Ovary (tissue), 10 donors: Measurements from ENCODE around the gene MYO1H. TPM values are rescaled to one million over a fixed set of nuclear protein-coding genes. Genes with fewer than 3 reads are reported as not detected.

Experiments used
- DNase-seq, 5 donors: peaks; one replicate each; pipeline ENCODE4 v3.0.0-alpha.2; 2019 to 2020
- H3K27ac ChIP-seq, 2 donors: fragments of 200-600 bp; one replicate each; pipeline versions ENCODE4 v1.5.1 to v1.8.0; 2019 to 2022
- H3K27me3 ChIP-seq: fragments of 200-600 bp; one replicate; pipeline ENCODE4 v1.8.0; 2022
- H3K36me3 ChIP-seq: fragments of 200-600 bp; sonication (generic); one replicate; pipeline ENCODE4 v1.5.1; 2019
- H3K4me1 ChIP-seq: one replicate; pipeline ENCODE4 v1.8.1; 2013; ENCODE audit warnings: mild to moderate bottlenecking, moderate library complexity; ENCODE audit not compliant: insufficient read depth
- H3K4me3 ChIP-seq: fragments of 200-600 bp; sonication (generic); one replicate; pipeline ENCODE4 v1.5.1; 2017
- H3K9me3 ChIP-seq, 2 donors: fragments of 200-600 bp in 1 of 2; sonication (generic) in 1 of 2; one replicate each; pipeline versions ENCODE4 v1.5.1 to v1.8.1; 2013 to 2019; ENCODE audit warnings: mild to moderate bottlenecking in 1 of 2, moderate library complexity in 1 of 2
- CTCF ChIP-seq, 3 donors: fragments of 450-650 bp in 2 of 3; fragments of 200-600 bp in 1 of 3; IDR thresholded peaks; one replicate each; pipeline versions ENCODE4 v1.5.1 to v1.8.0; 2016 to 2022; ENCODE audit warnings: antibody characterized with exemption in 3 of 3, mild to moderate bottlenecking in 1 of 3
- EP300 ChIP-seq: sonication (generic); formaldehyde crosslinking; IDR thresholded peaks from one replicate; pipeline ENCODE4 v1.6.1; 2017; ENCODE audit warnings: antibody characterized with exemption
- POLR2A ChIP-seq: fragments of 450-650 bp; IDR thresholded peaks from one replicate; pipeline ENCODE4 v1.6.1; 2017; ENCODE audit warnings: antibody characterized with exemption, mild to moderate bottlenecking, moderate library complexity
- WGBS, 3 donors: extraction: QIAGEN DNeasy Blood & Tissue Kit in 1 of 3; methylation state at CpG; one replicate each; pipeline versions ENCODE4 v1.1.5 to v1.1.7; 2013 to 2017; 5-methylcytosine and 5-hydroxymethylcytosine counted together
- intact Hi-C, 4 donors: fragments of 100-400 bp; cut with DNase I; formaldehyde crosslinking; loops; one replicate each; pipeline versions ENCODE4 v1.11.0 to v1.15.1; 2022 to 2023
- long read RNA-seq, 3 donors: library from polyadenylated mRNA in 2 of 3; unstranded in 2 of 3; transcript quantifications; one replicate each; pipeline ENCODE4 v2.0.0 and lab custom pipeline, GENCODE V29; 2021 to 2026
- polyA plus RNA-seq, 2 donors: library from polyadenylated mRNA; stranded (reverse); fragments of 200-250 nt in 1 of 2; fragments of 350-450 nt in 1 of 2; fragmentation: Illumina TruSeq in 1 of 2; extraction: RNeasy Lipid Tissue Mini Kit (QIAGEN cat#74804) in 1 of 2; gene quantifications; one replicate each; pipeline ENCODE4 v1.2.3, GENCODE V29; 2013 to 2014
- total RNA-seq, 7 donors: library from RNA; depleted of rRNA in 2 of 7; stranded (reverse); fragments of >200 nt in 2 of 7; fragmentation: NEBNext Ultra II Directional in 3 of 7; extraction: Animal tissue kit (Norgen Biotek cat#: 25700) in 3 of 7; gene quantifications; one replicate each; pipeline versions ENCODE4 v1.1.0 to v1.2.4, GENCODE V29; 2016 to 2023
- donor health status: DM: no; HTN: no; CAD: no; lungs with moderate emphysema.
- donor health status: DM: no; HTN: no; CAD: no.
- donor health status: Bipolar disorder and iron deficiency.
- donor health status: DM: yes; HTN: yes; CAD: no.
- donor health status: DM: no; HTN: no; CAD: no.
- donor health status: DM: yes; HTN: yes; CAD: no.

MYO1H gene, protein sequence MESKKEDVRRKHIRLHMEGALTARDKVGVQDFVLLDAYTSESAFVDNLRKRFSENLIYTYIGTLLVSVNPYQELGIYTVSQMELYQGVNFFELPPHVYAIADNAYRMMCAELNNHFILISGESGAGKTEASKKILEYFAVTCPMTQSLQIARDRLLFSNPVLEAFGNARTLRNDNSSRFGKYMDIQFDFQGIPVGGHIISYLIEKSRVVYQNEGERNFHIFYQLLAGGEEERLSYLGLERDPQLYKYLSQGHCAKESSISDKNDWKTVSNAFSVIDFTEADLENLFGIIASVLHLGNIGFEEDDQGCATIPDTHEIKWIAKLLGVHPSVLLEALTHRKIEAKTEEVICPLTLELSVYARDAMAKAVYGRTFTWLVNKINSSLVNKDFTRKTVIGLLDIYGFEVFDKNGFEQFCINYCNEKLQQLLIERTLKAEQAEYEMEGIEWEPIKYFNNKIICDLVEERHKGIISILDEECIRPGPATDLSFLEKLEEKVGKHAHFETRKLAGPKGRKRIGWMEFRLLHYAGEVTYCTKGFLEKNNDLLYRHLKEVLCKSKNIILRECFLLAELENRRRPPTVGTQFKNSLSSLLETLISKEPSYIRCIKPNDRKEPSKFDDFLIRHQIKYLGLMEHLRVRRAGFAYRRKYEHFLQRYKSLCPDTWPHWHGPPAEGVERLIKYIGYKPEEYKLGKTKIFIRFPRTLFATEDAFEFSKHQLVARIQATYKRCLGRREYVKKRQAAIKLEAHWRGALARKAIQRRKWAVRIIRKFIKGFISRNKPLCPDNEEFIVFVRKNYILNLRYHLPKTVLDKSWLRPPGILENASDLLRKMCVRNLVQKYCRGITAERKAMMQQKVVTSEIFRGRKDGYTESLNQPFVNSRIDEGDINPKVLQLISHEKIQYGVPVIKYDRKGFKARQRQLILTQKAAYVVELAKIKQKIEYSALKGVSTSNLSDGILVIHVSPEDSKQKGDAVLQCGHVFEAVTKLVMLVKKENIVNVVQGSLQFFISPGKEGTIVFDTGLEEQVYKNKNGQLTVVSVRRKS
- total RNA-seq: under 1 TPM in 2 of 7 donors, not detected in 5; 0.12 to 0.34 TPM
- polyA plus RNA-seq: under 1 TPM in 1 of 2 donors, not detected in 1; 0.12 TPM
- long read RNA-seq, donor 1: 0 reads
- long read RNA-seq, donor 2, partial matches to known transcripts: 0 of 6 reads
- long read RNA-seq, donor 2, other reads (novel, unspliced or antisense): 6 of 6 reads
- long read RNA-seq, donor 3, partial matches to known transcripts: 0 of 1 reads
- long read RNA-seq, donor 3, other reads (novel, unspliced or antisense): 1 of 1 reads

DNA sequence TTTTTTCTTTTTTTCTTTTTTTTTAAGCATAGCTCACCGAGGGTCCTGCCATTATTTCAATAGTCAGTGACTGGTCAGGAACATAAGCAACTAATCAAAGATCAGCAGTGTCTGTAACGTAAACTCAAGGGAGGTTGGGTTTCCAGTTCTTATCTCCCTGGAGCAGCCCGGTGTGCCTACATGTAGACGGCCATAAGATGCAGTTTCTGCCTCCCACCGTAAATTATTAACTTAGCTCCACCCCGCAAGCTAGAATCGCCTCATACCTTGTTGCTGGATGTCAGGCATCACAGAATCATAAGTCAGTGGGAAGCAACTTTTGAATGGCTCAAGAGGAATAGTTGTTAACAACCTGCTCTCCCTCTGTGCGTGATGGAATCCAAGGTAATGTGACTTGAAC is at the start of gene MYO1H:
Gene MYO1H (plus strand): TSS at position 312 of the 400 bp plus-strand sequence. CDS start 61 bp downstream, at position 373.
- H3K9me3 ChIP-seq: no peaks in the 10 kb centered on the region
- TF ChIP-seq POLR2A (no peak), CTCF (IDR thresholded peaks at IDR 0.05) (no peak), EP300 (no peak)
- no peak within 1 kb of the TSS for H3K27ac ChIP-seq
- H3K27me3 ChIP-seq: no peaks in the 10 kb centered on the region
- no peaks in the 10 kb centered on the region for H3K4me1 ChIP-seq
- 64 to 72% (median 68%) methylated on average over 8 of the region's 8 CpGs for WGBS, 3 donors
- no peak for DNase-seq
- H3K36me3 ChIP-seq: no peaks in the 10 kb centered on the region
- H3K4me3 ChIP-seq: no peak within 1 kb of the TSS
- intact Hi-C loops: no loop called here

GRCh38 chr12:109299849-109300248 is 47.9 kb upstream of the MYO1H start:
- 87 to 92% (median 91%) methylated on average over 7 of the region's 7 CpGs for WGBS, 3 donors
- Histone ChIP-seq H3K27me3 (no peaks in the 10 kb centered on the region), H3K27ac (no peak overlapping the region), H3K9me3 (no peaks in the 10 kb centered on the region), H3K4me1 (no peaks in the 10 kb centered on the region), H3K4me3 (no peak overlapping the region), H3K36me3 (no peaks in the 10 kb centered on the region)
- intact Hi-C loops: no loop called here
- DNase-seq: no peak
- TF ChIP-seq EP300 (no peak), POLR2A (no peak), CTCF (IDR thresholded peaks at IDR 0.05) (no peak)

- Histone ChIP-seq H3K4me1 (no peaks in the 10 kb centered on the region), H3K27me3 (no peaks in the 10 kb centered on the region), H3K36me3 (no peaks in the 10 kb centered on the region), H3K4me3 (no peak overlapping the region), H3K9me3 (no peaks in the 10 kb centered on the region), H3K27ac (no peak overlapping the region)
- intact Hi-C loops: no loop called here
- TF ChIP-seq EP300 (no peak), CTCF (IDR thresholded peaks at IDR 0.05) (no peak), POLR2A (no peak)
- no peak for DNase-seq
- WGBS, 3 donors: 68 to 74% (median 73%) methylated on average over 3 of the region's 3 CpGs
Observed at GRCh38 chr12:109301643-109302168, 46.0 kb upstream of the MYO1H start.

GRCh38 chr12:109302358-109302757 is 45.3 kb upstream of the MYO1H start:
- 60 to 85% (median 64%) methylated on average over 2 of the region's 2 CpGs for WGBS, 3 donors
- no peak for DNase-seq
- no peak overlapping the region for H3K27ac ChIP-seq
- H3K4me3 ChIP-seq: no peak overlapping the region
- no peak for TF ChIP-seq EP300
- TF ChIP-seq POLR2A: no peak
- TF ChIP-seq CTCF (IDR thresholded peaks at IDR 0.05): no peak
- no peaks in the 10 kb centered on the region for H3K36me3 ChIP-seq
- intact Hi-C loops: no loop called here
- no peaks in the 10 kb centered on the region for H3K9me3 ChIP-seq
- no peaks in the 10 kb centered on the region for H3K27me3 ChIP-seq
- no peaks in the 10 kb centered on the region for H3K4me1 ChIP-seq
